Stimulated activated CD8-positive, alpha-beta memory T cell treated with anti-CD3 and anti-CD28 coated beads, Interleukin-15, amount 100 ng/mL, for 48 hours (primary cell): ENCODE results near the gene TM9SF4.

Source experiments
- DNase-seq, 2 donors: peaks; one replicate each; pipeline ENCODE4 v3.0.0-alpha.2; 2020; ENCODE audit warnings: low read depth in 2 of 2

TM9SF4 gene

DNA sequence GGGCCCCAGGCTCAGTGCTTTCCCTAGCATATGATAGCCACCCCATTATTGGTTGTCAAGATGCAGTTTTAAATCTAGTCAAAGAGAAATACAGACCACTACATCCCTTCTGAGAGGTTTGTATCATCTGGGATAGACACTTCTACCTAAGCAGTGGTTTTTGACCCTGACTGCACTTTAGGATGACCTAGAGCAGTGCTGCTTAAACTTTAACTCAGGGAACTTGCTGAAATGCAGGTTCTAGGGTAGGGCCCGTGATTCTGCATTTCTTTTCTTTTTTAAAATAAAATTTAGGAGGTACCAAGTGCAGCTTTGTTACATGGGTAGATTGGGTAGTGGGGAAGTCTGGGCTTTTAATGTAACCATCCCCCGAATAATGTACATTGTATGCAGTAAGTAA, 18.7 kb downstream of the TM9SF4 start:
- DNase-seq: no peak

DNA sequence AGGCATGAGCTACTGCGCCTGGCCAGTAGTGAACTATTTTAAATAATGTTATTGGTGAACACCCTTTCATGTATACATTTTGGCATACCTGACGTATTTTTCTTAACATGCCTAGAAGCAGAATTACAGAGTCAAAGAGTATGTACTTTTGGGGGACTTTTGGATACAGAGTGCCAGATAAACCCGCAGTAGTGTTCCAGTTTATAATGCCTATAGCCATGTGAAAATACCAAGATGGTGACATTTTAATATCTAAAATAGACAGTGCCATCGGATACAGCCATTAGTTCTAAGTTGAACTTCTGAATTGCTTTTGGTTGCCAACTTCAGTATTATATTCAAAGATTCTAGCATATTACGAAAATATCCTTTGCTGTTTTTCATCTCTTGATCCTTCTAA, 20.3 kb downstream of the TM9SF4 start:
- DNase-seq: no peak

DNA sequence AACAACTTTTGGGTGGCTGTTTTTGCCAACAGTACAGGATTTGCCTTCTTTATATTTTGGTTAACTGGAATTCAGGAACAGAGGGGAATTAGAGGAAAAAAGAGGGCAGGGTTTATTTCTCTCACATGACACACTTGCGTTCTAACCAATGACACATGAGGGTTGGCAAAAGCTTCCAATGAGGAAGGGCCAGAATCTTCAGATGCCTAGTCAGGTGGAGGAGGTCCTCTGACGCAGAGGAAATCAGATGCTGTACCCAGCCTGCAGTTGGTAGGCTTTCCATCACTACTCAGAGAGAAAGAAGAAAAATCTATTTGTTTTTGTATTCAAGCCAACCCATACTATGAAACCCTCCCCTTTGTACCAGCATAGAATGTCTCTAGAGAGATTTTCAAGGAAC, 20.8 kb downstream of the TM9SF4 start:
- DNase-seq: no peak

DNA sequence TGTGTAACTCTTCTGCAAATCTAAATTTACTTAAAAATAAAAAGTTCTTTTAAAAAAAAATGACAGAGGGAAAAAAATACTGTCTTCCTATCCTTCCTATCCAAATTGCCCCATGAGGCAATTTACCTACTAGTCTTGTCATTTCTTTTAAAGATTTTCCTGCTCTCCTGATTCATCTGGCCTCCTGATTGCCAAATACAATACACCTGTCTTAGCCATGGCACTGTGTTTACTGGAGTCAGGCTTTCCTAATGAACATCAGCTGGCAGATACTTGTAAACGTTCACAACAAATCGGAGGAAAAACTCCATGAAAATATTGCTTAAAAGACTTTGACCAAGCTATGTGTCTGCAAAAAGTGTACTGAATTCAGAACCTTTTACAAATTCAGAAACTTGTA, 21.5 kb downstream of the TM9SF4 start:
- DNase-seq: no peak

DNA sequence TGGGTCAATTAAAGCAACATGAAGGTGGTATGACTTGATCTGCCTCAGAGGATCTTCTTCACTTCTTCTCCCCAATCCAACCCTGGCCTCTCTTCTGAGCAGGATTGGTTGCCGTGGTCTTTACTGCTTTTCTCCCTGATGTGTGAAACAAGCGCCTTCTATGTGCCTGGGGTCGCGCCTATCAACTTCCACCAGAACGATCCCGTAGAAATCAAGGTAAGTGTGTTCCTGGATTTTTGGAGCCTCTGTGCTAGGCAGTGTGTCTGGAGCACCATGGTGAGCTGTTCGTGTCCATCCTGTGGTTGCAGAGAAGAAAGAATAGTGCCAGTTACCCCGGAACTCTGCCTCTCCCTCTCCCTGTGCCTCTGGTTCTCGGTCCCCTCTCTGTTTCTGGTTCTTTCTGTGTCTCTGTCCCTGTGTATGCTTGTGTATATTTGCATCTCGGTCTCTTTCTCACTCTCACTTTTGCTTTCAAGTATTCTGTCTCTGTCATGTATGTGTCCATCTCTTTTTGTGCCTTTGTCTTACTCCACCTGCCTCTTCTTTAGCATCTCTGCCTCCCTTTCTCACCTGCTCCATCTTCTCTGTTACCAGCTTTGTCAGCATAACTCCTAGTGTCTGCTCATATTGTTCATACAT, 23.5 kb downstream of the TM9SF4 start:
- no peak for DNase-seq

DNA sequence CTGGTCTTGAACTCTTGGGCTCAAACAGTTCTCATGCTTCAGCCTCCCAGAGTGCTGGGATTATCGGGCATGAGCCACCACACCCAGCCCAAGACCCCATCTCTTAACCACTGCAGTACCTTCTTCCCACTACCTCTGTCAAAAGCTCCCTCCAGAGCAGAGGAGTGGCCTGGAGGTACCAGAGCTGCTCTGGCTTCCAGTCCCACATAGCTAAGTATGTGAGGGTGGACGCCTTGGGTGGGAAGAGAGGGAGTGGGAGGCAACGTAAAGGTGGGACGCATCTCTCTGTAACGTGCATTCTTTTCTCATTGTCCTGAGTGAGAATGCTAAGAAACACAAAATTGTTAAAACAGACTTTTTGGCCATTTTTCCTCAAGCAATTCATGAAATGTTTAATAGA, 24.5 kb downstream of the TM9SF4 start:
- DNase-seq: no peak

DNA sequence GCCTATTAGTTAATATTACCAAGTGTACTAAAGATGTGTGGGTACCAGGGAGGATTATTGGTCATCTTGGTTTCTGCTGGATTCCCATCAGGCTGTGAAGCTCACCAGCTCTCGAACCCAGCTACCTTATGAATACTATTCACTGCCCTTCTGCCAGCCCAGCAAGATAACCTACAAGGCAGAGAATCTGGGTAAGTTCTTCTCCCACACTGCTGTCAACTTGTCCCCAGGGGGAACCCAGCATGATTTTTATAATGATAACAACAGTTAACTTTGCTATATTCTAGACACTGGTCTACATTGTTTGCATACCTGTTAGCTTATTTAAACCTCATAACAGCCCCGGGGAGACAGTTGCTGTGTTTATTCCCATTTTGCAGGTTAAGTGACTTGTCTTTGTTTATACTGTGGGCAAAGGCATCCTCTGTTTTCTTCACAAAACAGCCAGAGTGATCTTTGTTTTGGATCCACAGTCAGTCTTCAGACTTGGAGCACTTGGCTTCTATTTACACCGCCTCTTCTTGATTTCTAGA, 26.5 kb downstream of the TM9SF4 start:
- DNase-seq: no peak

DNA sequence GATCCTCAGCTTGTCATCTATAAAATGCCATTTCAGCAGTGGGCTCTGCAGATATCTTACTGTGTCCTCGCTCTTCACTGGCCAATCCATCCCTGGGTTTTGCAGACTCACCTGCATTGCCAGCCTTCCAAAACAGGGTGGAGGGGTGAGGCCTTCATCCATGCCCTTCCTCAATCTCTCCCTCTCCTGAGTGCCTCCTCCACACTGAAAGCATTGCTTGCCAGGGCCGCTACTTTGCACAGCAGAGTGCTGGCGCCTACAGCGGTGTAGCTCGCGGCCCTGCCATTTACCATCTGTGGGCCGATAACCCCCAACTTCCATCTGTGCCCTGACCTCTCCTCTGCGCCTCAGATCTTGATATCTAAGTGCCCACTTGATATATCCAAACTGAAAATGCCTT, 29.4 kb downstream of the TM9SF4 start:
- DNase-seq: no peak

DNA sequence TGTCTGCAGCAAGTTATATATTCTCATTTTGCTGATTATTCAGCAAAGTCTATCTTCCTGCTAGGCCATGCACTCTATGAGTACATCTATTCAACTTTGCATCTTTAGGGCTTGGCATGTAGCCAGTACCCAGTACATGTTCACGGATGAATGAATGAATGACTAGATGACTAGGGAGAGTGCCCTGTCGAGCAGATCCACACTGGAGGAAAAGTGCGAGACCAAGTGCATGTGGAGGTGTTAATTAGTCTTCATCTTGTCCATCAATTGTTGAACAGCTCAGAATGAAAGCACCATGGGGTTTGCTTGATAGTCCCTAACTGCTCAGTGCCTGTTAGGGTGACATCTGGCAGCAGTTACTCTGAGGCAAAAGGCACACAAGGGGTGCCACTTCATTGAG, 30.4 kb downstream of the TM9SF4 start:
- no peak for DNase-seq

DNA sequence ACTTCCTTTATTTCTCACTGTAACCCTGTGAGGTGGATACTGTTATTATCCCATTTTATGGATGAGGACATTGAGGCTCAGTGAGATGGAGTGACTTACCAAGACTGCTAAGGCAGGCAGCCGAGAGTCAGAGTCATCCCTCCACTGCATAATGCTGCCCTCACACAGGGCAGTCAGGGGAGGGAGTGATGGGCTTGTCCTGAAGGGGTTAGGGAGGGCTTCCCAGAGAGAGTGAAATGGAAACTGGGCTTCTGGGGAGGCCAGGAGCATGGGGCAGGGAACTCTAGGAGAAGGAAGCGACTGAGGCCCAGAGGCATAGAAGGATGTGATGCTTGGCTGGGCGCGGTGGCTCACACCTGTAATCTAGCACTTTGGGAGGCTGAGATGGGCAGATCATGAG, 31.1 kb downstream of the TM9SF4 start:
- no peak for DNase-seq

DNA sequence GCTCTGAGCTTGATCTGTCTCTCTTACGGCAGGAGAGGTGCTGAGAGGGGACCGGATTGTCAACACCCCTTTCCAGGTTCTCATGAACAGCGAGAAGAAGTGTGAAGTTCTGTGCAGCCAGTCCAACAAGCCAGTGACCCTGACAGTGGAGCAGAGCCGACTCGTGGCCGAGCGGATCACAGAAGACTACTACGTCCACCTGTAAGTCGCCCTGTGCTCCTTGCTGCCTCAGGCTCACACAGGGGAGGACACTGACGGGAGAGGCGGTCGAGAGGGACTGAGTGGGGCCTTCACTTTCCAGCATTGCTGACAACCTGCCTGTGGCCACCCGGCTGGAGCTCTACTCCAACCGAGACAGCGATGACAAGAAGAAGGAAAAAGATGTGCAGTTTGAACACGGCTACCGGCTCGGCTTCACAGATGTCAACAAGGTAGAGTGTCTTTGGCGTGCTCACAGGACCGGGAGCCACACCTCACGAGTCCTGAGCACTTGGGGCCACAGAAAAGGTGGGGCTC, 32.0 kb downstream of the TM9SF4 start:
- no peak for DNase-seq

DNA sequence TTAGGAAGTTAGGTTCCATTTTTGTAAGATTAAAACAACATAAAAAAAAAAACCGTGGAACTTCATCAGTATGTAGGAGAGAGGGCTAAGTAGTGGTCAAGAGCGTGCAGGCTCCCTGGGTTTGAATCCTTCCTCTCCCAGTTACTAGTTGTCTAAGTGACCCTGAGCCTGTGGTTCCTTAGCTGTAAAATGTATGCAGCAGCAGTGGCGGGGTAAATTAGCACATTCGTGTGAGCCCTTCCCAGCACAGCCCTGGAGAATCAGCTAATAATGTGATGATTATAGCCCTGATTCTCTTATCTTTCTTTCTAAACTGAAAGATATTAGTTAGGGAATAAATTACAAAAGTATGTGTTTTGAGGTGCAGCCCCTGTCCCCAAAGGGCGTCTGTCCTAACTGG, 32.6 kb downstream of the TM9SF4 start:
- DNase-seq: no peak

DNA sequence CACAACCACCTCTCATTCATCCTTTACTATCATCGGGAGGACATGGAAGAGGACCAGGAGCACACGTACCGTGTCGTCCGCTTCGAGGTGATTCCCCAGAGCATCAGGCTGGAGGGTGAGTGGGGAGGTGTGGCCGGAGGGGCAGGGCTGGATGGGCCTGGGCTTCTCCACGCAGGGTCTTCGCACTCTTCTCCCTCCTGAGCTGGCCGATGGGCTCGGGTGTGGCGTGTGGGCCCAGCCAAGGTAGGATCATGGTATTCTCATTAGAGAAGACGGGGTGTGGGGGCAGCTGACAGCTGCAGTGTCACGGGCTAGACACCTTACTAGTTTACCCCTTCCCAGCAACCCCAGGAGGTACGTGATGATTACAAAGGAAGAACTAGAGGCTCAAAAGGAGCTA, 33.5 kb downstream of the TM9SF4 start:
- no peak for DNase-seq

DNA sequence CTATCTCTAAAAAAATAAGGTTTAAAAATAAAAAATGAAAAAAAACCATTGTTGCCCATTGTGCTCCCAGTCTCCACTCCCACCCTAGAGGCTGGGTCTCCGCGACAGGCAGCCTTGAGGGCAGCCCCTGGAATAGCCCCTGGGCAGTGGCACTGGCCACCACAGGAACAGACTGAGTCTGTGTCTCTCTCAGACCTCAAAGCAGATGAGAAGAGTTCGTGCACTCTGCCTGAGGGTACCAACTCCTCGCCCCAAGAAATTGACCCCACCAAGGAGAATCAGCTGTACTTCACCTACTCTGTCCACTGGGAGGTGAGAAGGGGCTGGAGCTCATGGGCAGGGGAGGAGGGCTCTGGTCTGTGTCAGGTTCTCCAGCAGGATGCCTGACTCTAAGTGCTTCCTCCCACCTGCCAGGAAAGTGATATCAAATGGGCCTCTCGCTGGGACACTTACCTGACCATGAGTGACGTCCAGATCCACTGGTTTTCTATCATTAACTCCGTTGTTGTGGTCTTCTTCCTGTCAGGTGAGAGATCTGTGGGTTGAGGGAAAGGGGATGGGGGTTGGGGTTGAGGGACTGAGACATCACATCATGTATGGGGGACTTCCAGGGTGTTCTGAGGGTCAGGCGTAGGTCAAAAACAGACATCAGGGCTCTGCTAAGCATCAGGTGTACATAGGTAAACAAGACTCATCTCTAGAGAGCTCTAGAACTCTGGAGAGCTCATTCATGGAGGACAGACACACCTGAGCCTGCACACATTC, 35.6 kb downstream of the TM9SF4 start:
- DNase-seq: no peak

DNA sequence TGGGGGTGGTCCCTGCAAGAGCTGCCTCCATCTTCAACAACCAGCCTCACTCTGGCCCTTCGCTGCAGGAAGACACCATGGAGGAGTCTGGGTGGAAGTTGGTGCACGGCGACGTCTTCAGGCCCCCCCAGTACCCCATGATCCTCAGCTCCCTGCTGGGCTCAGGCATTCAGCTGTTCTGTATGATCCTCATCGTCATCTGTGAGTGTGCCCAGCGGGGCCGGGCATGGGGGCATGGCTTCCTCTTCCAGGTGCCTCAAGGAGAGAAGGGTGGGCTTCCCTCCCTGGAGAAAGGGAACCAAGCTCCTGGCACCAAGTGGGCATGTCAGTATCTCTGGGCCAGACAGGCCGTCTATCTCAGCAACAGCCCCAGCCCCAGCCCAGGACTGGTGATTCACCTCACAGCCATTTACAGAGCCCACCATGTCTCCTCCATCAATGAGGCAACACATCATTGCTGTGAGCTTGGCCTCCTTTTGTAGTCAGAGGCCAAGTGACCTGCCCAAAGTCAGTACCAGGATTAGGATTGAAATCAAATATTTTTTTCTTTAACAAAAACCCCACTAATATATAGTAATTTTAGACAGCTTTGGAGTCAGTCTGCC, 40.2 kb downstream of the TM9SF4 start:
- DNase-seq: no peak

DNA sequence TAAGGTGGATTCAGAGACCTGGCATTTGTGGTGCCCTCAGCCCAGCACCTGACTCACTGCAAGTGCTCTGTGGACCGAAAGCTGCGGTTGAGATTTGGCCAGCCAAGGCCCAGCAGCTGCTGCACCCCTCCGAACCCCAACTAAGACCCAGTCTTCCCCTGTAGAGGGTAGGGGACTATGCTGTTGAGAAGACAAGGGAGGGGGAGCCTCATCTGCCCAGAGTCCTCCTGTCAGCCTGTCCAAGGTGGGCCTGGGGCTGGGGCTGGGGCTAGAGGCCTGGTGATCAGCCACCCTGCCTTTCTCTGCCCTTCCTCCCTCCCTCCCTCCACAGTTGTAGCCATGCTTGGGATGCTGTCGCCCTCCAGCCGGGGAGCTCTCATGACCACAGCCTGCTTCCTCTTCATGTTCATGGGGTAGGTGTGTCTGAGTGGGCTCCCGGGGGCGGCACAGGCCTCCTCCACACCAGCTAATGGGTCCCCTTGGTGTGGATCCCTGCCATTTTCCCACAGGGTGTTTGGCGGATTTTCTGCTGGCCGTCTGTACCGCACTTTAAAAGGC, 40.9 kb downstream of the TM9SF4 start:
- DNase-seq: no peak

DNA sequence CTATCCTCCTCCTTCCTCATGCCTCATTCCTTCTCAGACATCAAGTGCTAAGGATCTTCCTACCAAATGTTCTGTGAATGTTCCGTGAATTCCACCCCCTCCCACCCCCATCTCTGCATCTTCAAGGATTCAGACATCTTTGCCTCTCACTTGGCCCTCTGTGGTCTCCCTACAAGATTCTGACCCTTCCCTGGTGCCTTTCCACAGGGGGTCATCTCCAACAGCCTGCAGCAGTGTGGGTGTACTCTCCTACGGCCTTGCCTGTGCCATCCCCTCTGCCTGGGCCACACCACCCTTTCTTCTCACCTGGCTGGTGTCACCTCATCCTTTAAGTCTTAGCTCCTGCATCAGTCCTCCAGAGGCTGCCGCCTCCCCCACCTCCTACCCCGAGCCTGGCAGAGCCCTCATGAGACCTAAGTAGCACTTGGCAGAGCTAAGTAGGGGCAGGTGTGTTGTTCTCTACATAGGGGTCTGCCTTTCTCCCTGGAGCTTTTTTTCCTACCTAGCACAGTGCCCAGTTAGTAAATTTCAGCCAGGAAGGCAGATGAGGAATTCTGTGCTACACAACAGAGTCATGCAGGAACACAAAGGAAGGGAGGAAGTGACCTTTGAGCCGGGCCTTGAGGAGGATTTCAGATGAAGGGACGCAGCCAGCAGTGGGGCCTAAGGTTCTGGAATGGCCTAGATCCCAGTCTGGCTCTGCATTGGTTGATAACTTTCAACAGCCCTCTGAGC, 43.1 kb downstream of the TM9SF4 start:
- no peak for DNase-seq

DNA sequence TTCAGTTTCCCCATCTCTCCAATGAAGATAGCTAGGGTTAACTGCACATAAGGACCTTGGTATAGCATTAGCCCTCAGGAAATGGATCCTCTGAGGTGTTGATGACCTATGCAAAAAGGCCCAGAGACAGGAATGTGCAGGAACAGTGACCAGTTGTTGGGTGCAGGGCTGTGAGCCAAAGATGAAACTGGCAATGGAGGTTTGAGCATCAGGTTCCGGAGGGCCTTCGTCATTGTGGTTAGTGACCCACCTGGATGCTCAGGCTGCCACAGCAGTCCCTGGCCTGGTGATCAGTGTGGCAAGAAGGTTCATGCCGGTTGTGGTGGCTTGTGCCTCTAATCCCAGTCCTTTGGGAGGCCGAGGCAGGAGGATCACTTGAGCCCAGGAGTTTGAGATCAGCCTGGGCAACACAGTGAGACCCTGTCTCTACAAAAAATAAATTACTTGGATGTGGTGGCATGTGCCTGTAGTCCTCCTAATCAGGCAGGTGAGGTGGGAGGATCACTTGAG, 43.7 kb downstream of the TM9SF4 start:
- DNase-seq: no peak

DNA sequence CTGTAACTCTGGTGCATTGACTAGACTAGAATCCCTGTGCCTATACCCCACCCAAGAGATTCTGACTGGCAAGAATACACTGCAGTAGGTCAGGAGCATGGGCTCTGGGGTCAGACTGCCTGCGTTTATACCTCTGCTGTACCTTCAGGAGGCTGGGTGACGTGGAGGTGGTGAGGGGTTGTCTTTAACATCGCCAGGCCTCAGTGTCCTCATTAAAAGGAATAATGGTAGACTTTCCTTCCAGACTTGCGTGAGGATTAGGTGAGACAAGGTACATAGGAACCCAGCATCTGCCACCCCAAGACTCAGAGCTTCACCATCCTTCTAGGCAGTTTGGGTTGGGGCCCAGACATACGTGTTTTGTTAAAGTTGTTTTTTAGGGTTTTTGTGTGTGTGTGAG, 44.3 kb downstream of the TM9SF4 start:
- no peak for DNase-seq

DNA sequence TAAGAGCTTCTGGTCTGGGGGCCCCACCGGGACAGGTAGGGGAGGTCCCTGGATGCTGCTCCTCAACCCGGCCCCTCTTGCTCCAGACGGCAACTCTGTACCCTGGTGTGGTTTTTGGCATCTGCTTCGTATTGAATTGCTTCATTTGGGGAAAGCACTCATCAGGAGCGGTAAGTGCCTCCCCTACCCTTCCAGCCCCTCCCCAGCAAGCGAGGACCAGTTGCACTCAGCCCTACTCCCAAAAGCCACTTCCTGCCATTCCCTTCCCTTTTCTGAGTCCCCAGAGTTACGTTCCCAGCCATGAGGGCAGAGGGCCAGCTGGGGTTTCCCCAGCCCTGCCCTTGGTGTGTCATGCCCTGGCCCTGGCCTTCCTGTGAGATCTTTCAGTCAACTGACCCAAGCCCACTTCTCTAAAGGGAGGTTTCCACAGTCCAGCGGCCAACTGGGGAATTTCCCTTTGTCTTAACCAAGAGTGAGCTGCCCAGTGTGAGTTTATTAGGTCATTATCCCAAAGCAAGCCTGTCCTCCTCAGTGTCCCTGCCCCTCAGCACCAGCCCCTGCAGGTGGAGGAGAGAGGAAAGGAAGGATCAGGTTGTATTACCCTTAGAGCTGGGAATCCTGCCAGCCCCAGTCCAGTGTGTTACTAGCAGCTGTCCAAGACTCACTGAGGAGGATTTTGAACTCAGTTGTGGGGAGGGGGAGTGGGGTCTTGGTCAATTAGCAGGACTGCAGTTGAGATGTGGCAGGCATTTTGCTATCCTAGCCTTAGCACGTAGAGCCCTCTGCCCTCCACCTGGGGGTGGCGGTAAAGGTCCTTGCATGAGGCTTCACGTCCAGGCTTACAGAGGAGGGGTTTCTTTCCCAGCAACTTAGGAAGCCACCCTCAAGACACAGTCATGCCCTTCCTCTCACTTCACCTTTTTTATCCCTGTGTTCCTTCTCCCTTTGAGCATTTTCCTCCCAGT, 45.8 kb downstream of the TM9SF4 start:
- DNase-seq: no peak
